HG02938 (cell line): ENCODE measurements around the gene LTN1.
"Not testable (repeated sequence)": the region's sequence is repeated elsewhere in the genome, so short reads cannot be mapped to it uniquely, and the experiment has no call there.

Experiments
- ATAC-seq: cut with Tn5 transposase; IDR thresholded peaks from one replicate; pipeline ENCODE4 v1.9.1; 2021; ENCODE audit warnings: mild to moderate bottlenecking, moderate library complexity; ENCODE audit not compliant: unreplicated experiment

Gene LTN1

GRCh38 chr21:28991861-28992525 lies 684 bp downstream of the LTN1 start:
- no peak for ATAC-seq

- not testable (repeated sequence) for ATAC-seq
Observed at GRCh38 chr21:28988146-28988545, 4.5 kb downstream of the LTN1 start.

GRCh38 chr21:28986677-28987076 lies 6.0 kb downstream of the LTN1 start:
- no peak for ATAC-seq

- no peak for ATAC-seq
Observed at GRCh38 chr21:28982637-28983036, 10.0 kb downstream of the LTN1 start.

- no peak for ATAC-seq
Observed at GRCh38 chr21:28979092-28979491, 13.6 kb downstream of the LTN1 start.

GRCh38 chr21:28975397-28975796 lies 17.3 kb downstream of the LTN1 start:
- ATAC-seq = no peak

- no peak for ATAC-seq
Observed at GRCh38 chr21:28974531-28975227, 18.0 kb downstream of the LTN1 start.

GRCh38 chr21:28972398-28972797 lies 20.3 kb downstream of the LTN1 start:
- no peak for ATAC-seq

GRCh38 chr21:28971171-28971570 lies 21.5 kb downstream of the LTN1 start:
- ATAC-seq = no peak

- ATAC-seq = no peak
Observed at GRCh38 chr21:28963831-28964230, 28.8 kb downstream of the LTN1 start.

- ATAC-seq = no peak
Observed at GRCh38 chr21:28962465-28962864, 30.2 kb downstream of the LTN1 start.

- ATAC-seq = no peak
Observed at GRCh38 chr21:28961927-28962326, 30.8 kb downstream of the LTN1 start.

- ATAC-seq = no peak
Observed at GRCh38 chr21:28960245-28960644, 32.4 kb downstream of the LTN1 start.

GRCh38 chr21:28959367-28960099 lies 33.1 kb downstream of the LTN1 start:
- no peak for ATAC-seq

- no peak for ATAC-seq
Observed at GRCh38 chr21:28953247-28953646, 39.4 kb downstream of the LTN1 start.

GRCh38 chr21:28952686-28953085 lies 40.0 kb downstream of the LTN1 start:
- ATAC-seq = no peak

- no peak for ATAC-seq
Observed at GRCh38 chr21:28949318-28949717, 43.4 kb downstream of the LTN1 start.

- ATAC-seq = no peak
Observed at GRCh38 chr21:28944296-28944695, 48.4 kb downstream of the LTN1 start.

GRCh38 chr21:28943631-28944030 lies 49.0 kb downstream of the LTN1 start:
- ATAC-seq = no peak

GRCh38 chr21:28938726-28939125 lies 54.0 kb downstream of the LTN1 start:
- no peak for ATAC-seq

GRCh38 chr21:28937737-28938136 lies 54.9 kb downstream of the LTN1 start:
- ATAC-seq = no peak

GRCh38 chr21:28936721-28937120 lies 56.0 kb downstream of the LTN1 start:
- ATAC-seq = no peak
